ENCODE results near the gene EFCC1. TPM values are rescaled to one million over a fixed set of nuclear protein-coding genes. Genes with fewer than 3 reads are reported as not detected.

Gene EFCC1
- total and polyA plus RNA-seq, 2 of the 8 experiments (the other 6 are each of a cell fraction or from before 2014, with no cell fraction given), result 0.14 to 0.37 TPM

- TF ChIP-seq CTCF (IDR thresholded peaks at IDR 0.05; ENCODE audit: control extremely low read depth in 1 of 3, insufficient read depth in 1 of 3, low read depth in 1 of 3, low read length in 3 of 3) (peak; percentile 75 to 84 (median 81)), POU5F1 (IDR thresholded peaks at IDR 0.05; ENCODE audit: low read depth, low read length) (no peak), ATF3 (IDR thresholded peaks at IDR 0.05; ENCODE audit: insufficient read depth, low read depth, low read length) (0 out of 2 replicates have a peak, but pooled peaks have one; percentile 42), TEAD4 (IDR thresholded peaks at IDR 0.05; ENCODE audit: low read depth, low read length) (no peak)
These were observed 30.9 kb upstream of the EFCC1 start (continued) for GRCh38 chr3:128969993-128970739.
